Peyer's patch (tissue), 4 donors: Measurements from ENCODE around the gene NBEAL2. TPM values are rescaled to one million over a fixed set of nuclear protein-coding genes. Genes with fewer than 3 reads are reported as not detected.

Source experiments
- DNase-seq, 3 donors: peaks; one replicate each; pipeline ENCODE4 v3.0.0-alpha.2; 2017 to 2019
- H3K27ac ChIP-seq, 4 donors: fragments of 200-600 bp; sonication (generic); one replicate each; pipeline ENCODE4 v1.5.1; 2016 to 2019
- H3K27me3 ChIP-seq, 2 donors: fragments of 200-600 bp; sonication (generic); one replicate each; pipeline ENCODE4 v1.5.1; 2019
- H3K36me3 ChIP-seq, 3 donors: fragments of 200-600 bp; sonication (generic); one replicate each; pipeline ENCODE4 v1.5.1; 2016 to 2019
- H3K4me1 ChIP-seq, 4 donors: fragments of 200-600 bp; sonication (generic); one replicate each; pipeline ENCODE4 v1.5.1; 2016 to 2019
- H3K4me3 ChIP-seq, 4 donors: fragments of 200-600 bp; sonication (generic); 1 replicate in 3 of 4; 2 replicates in 1 of 4; pipeline ENCODE4 v1.5.1; 2016 to 2019; ENCODE audit warnings: mild to moderate bottlenecking in 1 of 4
- H3K9me3 ChIP-seq, 4 donors: fragments of 200-600 bp; sonication (generic); one replicate each; pipeline ENCODE4 v1.5.1; 2016 to 2019; ENCODE audit warnings: mild to moderate bottlenecking in 1 of 4
- CTCF ChIP-seq, 6 experiments: fragments of 450-650 bp in 4 of 6; fragments of 200-600 bp in 2 of 6; sonication (generic) in 1 of 6; IDR thresholded peaks; one replicate each; pipeline ENCODE4 v1.5.1; 2017 to 2019; ENCODE audit warnings: antibody characterized with exemption in 6 of 6, mild to moderate bottlenecking in 3 of 6, moderate library complexity in 1 of 6
- POLR2A ChIP-seq, 2 donors: fragments of 450-650 bp; IDR thresholded peaks; one replicate each; pipeline ENCODE4 v1.5.1; 2017; ENCODE audit warnings: antibody characterized with exemption in 2 of 2, mild to moderate bottlenecking in 2 of 2, moderate library complexity in 2 of 2
- total RNA-seq, 4 donors: library from RNA; depleted of rRNA; stranded (reverse); fragments of >200 nt; gene quantifications; one replicate each; pipeline ENCODE4 v1.1.0, GENCODE V29; 2016

The NBEAL2 gene
- total RNA-seq, 4 donors from 2014 or later: 111 to 304 (median 229) TPM

- Histone ChIP-seq H3K4me3 (peak within 1 kb of the TSS; percentile 63 to 86 (median 78)), H3K27me3 (no peaks in the 10 kb centered on the region), H3K9me3 (no peaks in the 10 kb centered on the region), H3K4me1 (peaks cover 0 to 61% (median 24%) of the 10 kb centered on the region in 4 donors), H3K36me3 (no peaks in the 10 kb centered on the region), H3K27ac (peak within 1 kb of the TSS; percentile 83 to 93 (median 90))
- TF ChIP-seq POLR2A (IDR thresholded peaks at IDR 0.05): peak; percentile 83 to 86
- TF ChIP-seq CTCF (IDR thresholded peaks at IDR 0.05): no peak
- peak; percentile 96 to 98 (median 97) for DNase-seq
Observed at GRCh38 chr3:46976326-46977190, 2.9 kb upstream of the NBEAL2 start, which contains the start of gene CCDC12. TSS of gene CCDC12 (minus strand) at chr3:46976745. CDS start at chr3:46976732, 13 bp downstream.

GRCh38 chr3:46977811-46978195 lies 1.7 kb upstream of the NBEAL2 start:
- Histone ChIP-seq H3K4me1 (peaks cover 0 to 62% (median 18%) of the 10 kb centered on the region in 4 donors), H3K4me3 (no peak overlapping the region), H3K27me3 (no peaks in the 10 kb centered on the region), H3K9me3 (no peaks in the 10 kb centered on the region), H3K27ac (peak overlapping the region in 3 of 4 donors; percentile 73 to 93 (median 87)), H3K36me3 (no peaks in the 10 kb centered on the region)
- TF ChIP-seq POLR2A (IDR thresholded peaks at IDR 0.05): no peak
- TF ChIP-seq CTCF (IDR thresholded peaks at IDR 0.05): no peak
- DNase-seq: no peak

GRCh38 chr3:46978381-46978780 lies 1.1 kb upstream of the NBEAL2 start:
- no peaks in the 10 kb centered on the region for H3K27me3 ChIP-seq
- H3K27ac ChIP-seq: peak overlapping the region; percentile 83 to 93 (median 92)
- no peaks in the 10 kb centered on the region for H3K36me3 ChIP-seq
- peak overlapping the region in 2 of 4 donors; percentile 76 to 89 for H3K4me3 ChIP-seq
- no peak for TF ChIP-seq CTCF (IDR thresholded peaks at IDR 0.05)
- no peak for TF ChIP-seq POLR2A (IDR thresholded peaks at IDR 0.05)
- peak in 1 of 3 donors; percentile 47 for DNase-seq
- peaks cover 0 to 62% (median 18%) of the 10 kb centered on the region in 4 donors for H3K4me1 ChIP-seq
- no peaks in the 10 kb centered on the region for H3K9me3 ChIP-seq

- H3K27ac ChIP-seq: peak overlapping the region; percentile 83 to 93 (median 92)
- TF ChIP-seq CTCF (IDR thresholded peaks at IDR 0.05) (no peak), POLR2A (IDR thresholded peaks at IDR 0.05) (no peak)
- no peaks in the 10 kb centered on the region for H3K27me3 ChIP-seq
- H3K4me1 ChIP-seq: peaks cover 0 to 59% (median 12%) of the 10 kb centered on the region in 4 donors
- peak; percentile 35 to 68 (median 59) for DNase-seq
- H3K36me3 ChIP-seq: no peaks in the 10 kb centered on the region
- H3K9me3 ChIP-seq: no peaks in the 10 kb centered on the region
- peak overlapping the region; percentile 44 to 89 (median 64) for H3K4me3 ChIP-seq
Observed at GRCh38 chr3:46979958-46980497, 562 bp downstream of the NBEAL2 start.

GRCh38 chr3:46981932-46982471 lies 2.5 kb downstream of the NBEAL2 start:
- Histone ChIP-seq H3K4me1 (peaks cover 0 to 73% (median 18%) of the 10 kb centered on the region in 4 donors), H3K4me3 (peak overlapping the region in 2 of 4 donors; percentile 76 to 89), H3K27ac (peak overlapping the region; percentile 43 to 93 (median 92)), H3K36me3 (no peaks in the 10 kb centered on the region), H3K27me3 (no peaks in the 10 kb centered on the region), H3K9me3 (no peaks in the 10 kb centered on the region)
- peak in 1 of 3 donors; percentile 65 for DNase-seq
- peak in 1 of 2 donors; percentile 14 for TF ChIP-seq POLR2A (IDR thresholded peaks at IDR 0.05)
- no peak for TF ChIP-seq CTCF (IDR thresholded peaks at IDR 0.05)
